ENCODE data around the gene ETV5. TPM values are rescaled to one million over a fixed set of nuclear protein-coding genes. Genes with fewer than 3 reads are reported as not detected.

Gene ETV5
- total RNA-seq, 1 donor from 2014 or later, result 29.7 TPM

DNA sequence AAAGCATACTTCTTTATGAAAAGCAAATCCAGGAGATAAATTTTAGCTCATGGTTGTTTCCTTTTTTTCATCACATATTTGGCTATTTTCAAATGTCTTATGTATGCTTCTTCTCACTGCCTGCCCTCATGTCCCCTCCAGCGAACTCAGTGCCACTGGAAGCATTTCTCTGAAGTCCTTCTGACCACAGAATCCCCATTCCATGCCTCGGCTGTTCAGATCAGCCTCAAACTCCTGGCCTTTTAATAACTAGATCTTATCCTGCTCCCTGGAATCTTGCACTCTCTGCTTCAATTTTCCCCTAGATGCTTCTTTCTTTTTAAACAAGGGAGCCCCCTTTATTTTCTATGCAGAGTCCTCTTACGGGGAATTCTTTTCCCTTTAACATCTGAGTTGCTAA lies 10.1 kb downstream of the ETV5 start:
- peaks cover 64% of the 10 kb centered on the region for H3K4me1 Mint-ChIP-seq
- peaks cover 2% of the 10 kb centered on the region for H3K36me3 Mint-ChIP-seq
- H3K27ac Mint-ChIP-seq, result no peak overlapping the region
- TF ChIP-seq, protein P1, sequence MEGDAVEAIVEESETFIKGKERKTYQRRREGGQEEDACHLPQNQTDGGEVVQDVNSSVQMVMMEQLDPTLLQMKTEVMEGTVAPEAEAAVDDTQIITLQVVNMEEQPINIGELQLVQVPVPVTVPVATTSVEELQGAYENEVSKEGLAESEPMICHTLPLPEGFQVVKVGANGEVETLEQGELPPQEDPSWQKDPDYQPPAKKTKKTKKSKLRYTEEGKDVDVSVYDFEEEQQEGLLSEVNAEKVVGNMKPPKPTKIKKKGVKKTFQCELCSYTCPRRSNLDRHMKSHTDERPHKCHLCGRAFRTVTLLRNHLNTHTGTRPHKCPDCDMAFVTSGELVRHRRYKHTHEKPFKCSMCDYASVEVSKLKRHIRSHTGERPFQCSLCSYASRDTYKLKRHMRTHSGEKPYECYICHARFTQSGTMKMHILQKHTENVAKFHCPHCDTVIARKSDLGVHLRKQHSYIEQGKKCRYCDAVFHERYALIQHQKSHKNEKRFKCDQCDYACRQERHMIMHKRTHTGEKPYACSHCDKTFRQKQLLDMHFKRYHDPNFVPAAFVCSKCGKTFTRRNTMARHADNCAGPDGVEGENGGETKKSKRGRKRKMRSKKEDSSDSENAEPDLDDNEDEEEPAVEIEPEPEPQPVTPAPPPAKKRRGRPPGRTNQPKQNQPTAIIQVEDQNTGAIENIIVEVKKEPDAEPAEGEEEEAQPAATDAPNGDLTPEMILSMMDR (IDR thresholded peaks at IDR 0.05; ENCODE audit: unreplicated experiment), result no peak
- peaks cover 23% of the 10 kb centered on the region for H3K27me3 Mint-ChIP-seq (ENCODE audit: low read depth)
- peak overlapping the region; percentile 74 for H3K4me3 Mint-ChIP-seq
- H3K9me3 Mint-ChIP-seq, result no peaks in the 10 kb centered on the region
- no peak for DNase-seq (ENCODE audit: low spot score in 2 of 2, unreplicated experiment in 2 of 2)

- peak; percentile 40 to 64 for DNase-seq (ENCODE audit: low spot score in 2 of 2, unreplicated experiment in 2 of 2)
- H3K4me3 Mint-ChIP-seq, result peak overlapping the region; percentile 74
- peaks cover 2% of the 10 kb centered on the region for H3K36me3 Mint-ChIP-seq
- peaks cover 23% of the 10 kb centered on the region for H3K27me3 Mint-ChIP-seq (ENCODE audit: low read depth)
- H3K4me1 Mint-ChIP-seq, result peaks cover 56% of the 10 kb centered on the region
- no peaks in the 10 kb centered on the region for H3K9me3 Mint-ChIP-seq
- TF ChIP-seq, protein P1 (IDR thresholded peaks at IDR 0.05; ENCODE audit: unreplicated experiment), result no peak
- peak overlapping the region; percentile 90 for H3K27ac Mint-ChIP-seq
Observed at GRCh38 chr3:186097663-186098451, 11.0 kb downstream of the ETV5 start.

DNA sequence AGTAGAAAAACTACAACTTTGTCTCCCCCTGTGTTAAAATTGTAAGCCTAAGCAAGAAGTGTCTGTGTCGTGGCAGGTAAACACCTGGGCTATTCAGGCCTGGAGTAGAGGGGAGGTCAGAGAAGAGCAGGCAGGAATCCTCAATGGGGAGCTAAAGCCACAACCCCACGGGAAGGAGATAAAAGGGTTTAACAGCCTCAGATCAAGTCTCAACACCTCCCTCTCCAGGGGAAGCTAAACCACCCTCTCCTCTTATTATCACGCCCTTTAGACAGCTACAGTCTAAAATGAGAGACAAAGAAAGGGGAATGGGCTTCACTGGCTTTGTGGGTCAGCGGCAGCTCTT lies 11.6 kb downstream of the ETV5 start:
- H3K9me3 Mint-ChIP-seq, result no peaks in the 10 kb centered on the region
- peak overlapping the region; percentile 74 for H3K4me3 Mint-ChIP-seq
- H3K4me1 Mint-ChIP-seq, result peaks cover 53% of the 10 kb centered on the region
- DNase-seq (ENCODE audit: low spot score in 2 of 2, unreplicated experiment in 2 of 2), result no peak
- peak overlapping the region; percentile 33 for H3K27ac Mint-ChIP-seq
- peaks cover 23% of the 10 kb centered on the region for H3K27me3 Mint-ChIP-seq (ENCODE audit: low read depth)
- H3K36me3 Mint-ChIP-seq, result no peaks in the 10 kb centered on the region
- TF ChIP-seq, protein P1 (IDR thresholded peaks at IDR 0.05; ENCODE audit: unreplicated experiment), result no peak

DNA sequence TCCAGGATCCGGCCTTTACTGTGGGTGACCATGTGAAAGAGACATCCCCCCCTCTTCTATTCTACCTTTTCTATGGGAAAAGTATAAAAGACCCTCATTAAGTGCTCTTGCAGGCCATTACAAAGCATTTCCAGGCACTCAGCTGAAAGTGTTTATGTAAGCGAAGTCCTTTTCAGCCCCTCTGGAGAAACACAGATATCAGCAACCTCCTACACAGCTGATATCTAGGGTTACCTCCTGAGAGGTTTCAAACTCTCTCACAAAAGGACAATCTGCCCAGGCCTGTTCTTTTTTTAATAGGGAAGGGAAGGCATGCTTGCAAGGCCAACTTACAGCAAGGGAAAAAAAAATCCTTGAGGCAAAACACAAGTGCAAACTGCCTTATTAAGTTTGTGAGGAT lies 12.6 kb downstream of the ETV5 start:
- Mint-ChIP-seq H3K27ac (peak overlapping the region; percentile 68), H3K4me3 (no peak overlapping the region), H3K36me3 (no peaks in the 10 kb centered on the region), H3K9me3 (no peaks in the 10 kb centered on the region), H3K27me3 (ENCODE audit: low read depth) (peaks cover 23% of the 10 kb centered on the region), H3K4me1 (peaks cover 53% of the 10 kb centered on the region)
- DNase-seq (ENCODE audit: low spot score in 2 of 2, unreplicated experiment in 2 of 2), result no peak
- TF ChIP-seq, protein P1 (IDR thresholded peaks at IDR 0.05; ENCODE audit: unreplicated experiment), result no peak

DNA sequence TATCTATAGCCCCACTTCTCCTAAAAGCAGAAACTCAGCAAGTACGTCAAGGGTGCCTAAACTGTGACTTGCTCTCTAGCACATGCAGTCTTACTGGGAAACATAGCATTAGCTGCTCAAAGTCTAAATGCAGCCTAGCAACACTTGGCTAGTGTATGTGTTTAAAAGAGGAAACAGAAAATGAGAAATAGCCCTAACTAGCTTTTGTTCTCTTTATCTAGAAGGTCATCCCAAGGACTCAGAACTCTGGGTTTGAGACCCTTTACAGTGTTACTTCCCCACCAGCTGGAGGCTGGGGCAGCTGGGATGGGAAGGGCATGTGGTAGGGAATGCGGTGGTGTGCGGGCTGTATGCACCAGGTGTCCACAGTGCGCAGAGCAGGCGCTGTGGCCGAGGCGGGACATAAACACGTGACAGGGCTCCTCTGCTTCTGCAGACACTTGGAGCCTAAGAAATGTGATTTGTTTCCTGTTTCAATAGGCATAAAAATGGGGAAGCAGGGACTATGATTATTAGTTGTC lies 13.3 kb downstream of the ETV5 start:
- peaks cover 23% of the 10 kb centered on the region for H3K27me3 Mint-ChIP-seq (ENCODE audit: low read depth)
- TF ChIP-seq, protein P1 (IDR thresholded peaks at IDR 0.05; ENCODE audit: unreplicated experiment), result no peak
- no peak for DNase-seq (ENCODE audit: low spot score in 2 of 2, unreplicated experiment in 2 of 2)
- H3K4me1 Mint-ChIP-seq, result peaks cover 53% of the 10 kb centered on the region
- H3K36me3 Mint-ChIP-seq, result no peaks in the 10 kb centered on the region
- H3K27ac Mint-ChIP-seq, result peak overlapping the region; percentile 68
- H3K9me3 Mint-ChIP-seq, result no peaks in the 10 kb centered on the region
- no peak overlapping the region for H3K4me3 Mint-ChIP-seq

Data from mesothelial cell of epicardium (in vitro differentiated cells).